Erythroblast (primary cell): ENCODE results near the gene MAD1L1.

Source experiments
- GATA1 ChIP-seq: IDR thresholded peaks from 2 replicates; pipeline ENCODE4 v1.6.1; 2011; ENCODE audit warnings: low read depth, mild to moderate bottlenecking, control low read depth, low read length, moderate library complexity
- POLR2A ChIP-seq: IDR thresholded peaks from 2 replicates; pipeline ENCODE4 v1.6.1; 2011; ENCODE audit warnings: mild to moderate bottlenecking, low read length

GRCh38 chr7:2063563-2064260, 169.0 kb downstream of the MAD1L1 start:
- TF ChIP-seq POLR2A (no peak), GATA1 (no peak)
